GM10266 (cell line): ENCODE measurements around the gene SPCS2.

Experiments used
- DNase-seq: peaks from one replicate; pipeline ENCODE4 v3.0.0; 2012; ENCODE audit errors: extremely low spot score
- TF ChIP-seq, protein P1 (sequence below): IDR thresholded peaks from 2 replicates; pipeline ENCODE4 v1.5.1; 2012; ENCODE audit warnings: mild to moderate bottlenecking, low read depth; ENCODE audit not compliant: control insufficient read depth, insufficient read depth; ENCODE audit errors: missing control alignments

The SPCS2 gene

DNA sequence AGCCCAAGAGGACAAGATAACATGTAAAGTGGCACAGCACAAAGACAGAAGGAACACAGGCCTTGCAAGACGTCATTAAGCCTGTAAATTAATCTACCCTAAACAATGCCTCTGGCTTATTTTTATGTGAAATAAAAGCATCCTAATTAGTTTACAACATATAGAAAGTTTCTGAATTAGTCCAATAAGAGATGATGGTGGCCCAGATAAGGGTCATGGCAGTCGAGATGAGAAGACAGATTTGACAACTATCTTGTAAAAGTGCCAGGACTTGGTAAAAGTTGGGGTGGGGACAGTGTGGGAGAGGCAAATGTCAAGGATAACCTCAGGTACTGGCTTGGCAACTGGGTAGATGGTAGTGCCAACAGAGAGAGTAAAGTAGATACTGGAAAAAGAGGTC is 13.8 kb upstream of the SPCS2 start:
- TF ChIP-seq, protein P1, sequence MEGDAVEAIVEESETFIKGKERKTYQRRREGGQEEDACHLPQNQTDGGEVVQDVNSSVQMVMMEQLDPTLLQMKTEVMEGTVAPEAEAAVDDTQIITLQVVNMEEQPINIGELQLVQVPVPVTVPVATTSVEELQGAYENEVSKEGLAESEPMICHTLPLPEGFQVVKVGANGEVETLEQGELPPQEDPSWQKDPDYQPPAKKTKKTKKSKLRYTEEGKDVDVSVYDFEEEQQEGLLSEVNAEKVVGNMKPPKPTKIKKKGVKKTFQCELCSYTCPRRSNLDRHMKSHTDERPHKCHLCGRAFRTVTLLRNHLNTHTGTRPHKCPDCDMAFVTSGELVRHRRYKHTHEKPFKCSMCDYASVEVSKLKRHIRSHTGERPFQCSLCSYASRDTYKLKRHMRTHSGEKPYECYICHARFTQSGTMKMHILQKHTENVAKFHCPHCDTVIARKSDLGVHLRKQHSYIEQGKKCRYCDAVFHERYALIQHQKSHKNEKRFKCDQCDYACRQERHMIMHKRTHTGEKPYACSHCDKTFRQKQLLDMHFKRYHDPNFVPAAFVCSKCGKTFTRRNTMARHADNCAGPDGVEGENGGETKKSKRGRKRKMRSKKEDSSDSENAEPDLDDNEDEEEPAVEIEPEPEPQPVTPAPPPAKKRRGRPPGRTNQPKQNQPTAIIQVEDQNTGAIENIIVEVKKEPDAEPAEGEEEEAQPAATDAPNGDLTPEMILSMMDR: no peak
- no peak for DNase-seq

DNA sequence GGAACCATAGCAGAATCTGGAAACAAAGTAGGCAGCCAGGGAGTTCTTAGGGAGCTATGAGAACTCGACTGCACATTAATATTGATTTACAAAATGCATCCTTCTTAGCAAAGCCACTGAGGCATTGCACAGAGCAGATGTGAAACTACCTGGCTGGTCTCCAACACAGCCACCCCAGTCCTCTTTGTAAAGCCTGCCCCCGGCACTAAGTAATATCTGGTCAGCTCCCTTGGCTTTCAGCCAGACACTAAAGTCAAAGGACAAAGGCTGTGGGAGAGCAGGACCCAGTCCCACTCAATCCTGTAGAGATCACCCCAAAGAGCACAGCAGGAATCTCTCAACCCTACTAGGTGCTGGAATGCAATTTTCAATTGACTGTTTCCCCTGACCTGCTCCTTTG is 13.0 kb upstream of the SPCS2 start:
- DNase-seq: no peak
- TF ChIP-seq, protein P1: no peak

DNA sequence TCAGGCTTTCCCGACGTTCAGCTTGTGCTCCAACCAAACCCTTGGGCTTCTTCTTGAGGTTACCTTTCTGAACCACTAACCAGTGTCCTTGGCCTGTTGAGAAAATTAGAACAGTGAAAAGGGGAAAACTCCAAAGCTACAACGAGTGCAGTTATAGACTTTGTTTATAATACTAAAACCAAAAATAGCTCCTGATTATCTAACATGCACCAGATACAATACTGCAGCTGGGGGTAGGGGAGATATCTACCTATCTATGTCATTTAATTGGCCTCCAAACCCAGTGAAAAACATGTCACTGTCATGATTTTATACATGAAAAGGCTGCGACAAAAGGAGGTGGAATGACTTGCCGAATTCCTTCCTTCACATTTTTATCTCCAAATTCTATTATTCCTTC is 12.1 kb upstream of the SPCS2 start:
- TF ChIP-seq, protein P1: no peak
- no peak for DNase-seq

DNA sequence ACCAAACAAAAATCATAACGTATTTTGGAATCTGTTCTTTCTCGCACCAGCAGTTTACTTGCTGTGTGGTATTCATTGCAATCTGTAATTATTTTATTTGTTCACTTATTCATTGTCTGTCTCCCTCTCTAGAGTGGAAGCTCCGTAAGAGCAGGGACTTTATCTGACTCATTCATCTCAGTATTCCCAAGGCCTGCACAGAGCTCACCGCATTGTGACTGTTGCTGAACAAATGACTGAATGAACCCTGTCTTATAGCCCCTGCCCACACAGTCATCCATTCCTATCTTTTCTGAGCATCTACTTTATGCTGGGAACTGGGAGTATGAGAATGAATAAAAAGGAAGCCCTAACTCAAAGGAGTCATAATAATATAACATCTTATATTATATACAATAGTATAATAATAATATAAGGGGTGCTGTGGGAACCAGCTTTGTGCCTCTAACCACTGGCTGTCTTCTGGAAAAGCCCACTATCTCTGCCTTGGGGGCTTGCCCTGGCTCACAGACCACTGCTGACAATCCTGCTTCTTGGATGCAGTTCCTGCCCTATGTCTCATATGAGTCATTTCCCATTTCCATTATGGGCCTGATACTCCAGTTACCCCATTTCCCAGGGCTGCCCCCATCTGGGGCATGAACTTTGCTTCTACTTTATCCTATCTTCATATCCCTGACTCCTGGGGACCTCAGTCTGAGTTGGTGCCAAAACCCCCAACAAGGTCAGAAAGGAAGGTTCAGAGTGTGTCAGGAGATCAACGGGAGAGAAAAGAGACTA is 11.2 kb upstream of the SPCS2 start:
- no peak for DNase-seq
- TF ChIP-seq, protein P1: no peak

DNA sequence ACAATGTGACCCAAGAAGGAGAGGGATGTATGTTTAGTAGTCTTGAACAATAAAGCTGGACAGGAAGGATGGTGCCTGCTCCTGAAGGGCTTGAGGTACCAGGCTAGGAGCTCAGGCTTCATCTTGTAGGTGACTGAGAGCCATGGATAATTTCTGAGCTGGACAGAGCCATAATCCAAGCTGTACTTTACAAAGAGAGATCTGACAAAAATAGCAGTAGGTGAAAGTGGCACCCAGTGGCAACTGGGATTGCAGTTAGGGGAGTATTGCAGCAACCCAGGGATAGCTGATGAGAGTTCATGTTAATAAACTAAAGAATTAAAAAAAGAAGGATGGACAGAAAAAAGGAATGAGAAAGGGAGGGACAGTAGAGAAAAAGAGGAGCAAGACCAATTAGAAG is 7.6 kb upstream of the SPCS2 start:
- no peak for DNase-seq
- TF ChIP-seq, protein P1: no peak

DNA sequence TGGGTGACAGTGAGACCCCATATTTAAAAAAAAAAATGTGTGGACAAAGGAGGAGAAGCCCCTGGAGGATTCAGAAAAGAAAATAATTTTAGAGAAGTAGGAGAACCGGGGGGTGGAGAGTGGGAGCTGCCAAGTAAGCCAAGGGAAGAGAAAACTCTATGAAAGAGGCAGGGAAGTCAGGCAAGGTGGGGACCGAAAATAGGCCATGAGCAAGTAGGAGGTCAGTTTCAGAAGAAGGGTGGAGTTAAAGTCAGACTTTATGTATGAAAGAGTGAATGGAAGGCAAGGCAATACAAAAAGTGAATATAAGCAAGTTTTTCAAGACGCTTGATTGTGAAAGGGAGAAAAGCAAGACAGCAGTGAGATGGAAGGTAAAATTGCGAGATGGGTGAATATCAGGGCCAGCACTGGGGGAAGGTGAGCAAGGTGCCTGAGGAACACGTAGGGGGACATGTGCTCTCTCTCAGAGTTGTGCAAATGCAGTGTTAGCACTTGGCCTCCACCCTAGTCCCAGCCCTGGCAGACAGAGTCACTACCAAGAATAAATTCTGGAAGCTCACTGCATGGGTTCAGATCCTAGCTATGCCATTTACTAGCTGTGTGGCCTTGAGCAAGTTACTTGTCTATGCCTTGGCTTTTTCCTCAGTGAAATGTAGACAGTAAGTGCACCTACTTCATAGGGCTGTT is 6.8 kb upstream of the SPCS2 start:
- TF ChIP-seq, protein P1: no peak
- no peak for DNase-seq

DNA sequence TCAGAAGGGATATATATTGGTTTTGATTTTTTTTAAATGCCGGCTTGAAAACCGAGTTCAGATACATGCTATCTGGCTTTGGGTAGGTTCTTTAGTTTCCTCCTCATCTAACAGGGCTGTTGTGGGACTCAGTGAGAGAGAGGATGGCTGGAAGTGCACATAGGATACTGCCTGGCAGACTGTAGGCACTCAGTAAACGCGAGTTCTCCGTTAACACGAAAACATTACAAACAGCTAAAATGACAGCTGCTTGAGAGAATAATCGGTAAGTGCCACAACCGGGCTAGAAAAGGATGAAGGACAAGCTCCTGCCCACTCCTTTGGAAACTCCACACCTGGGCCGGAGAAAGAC is 544 bp upstream of the SPCS2 start:
- TF ChIP-seq, protein P1: no peak
- DNase-seq: no peak
